ENCODE results near the gene SPRR3.

The SPRR3 gene

GRCh38 chr1:153049211-153049610, 47.7 kb downstream of the SPRR3 start:
- no peaks in the 10 kb centered on the region for H3K4me1 ChIP-seq (ENCODE audit: insufficient read depth, low read length, severe bottlenecking)
- H3K36me3 ChIP-seq (ENCODE audit: insufficient read depth, low read length) = no peaks in the 10 kb centered on the region
- no peak overlapping the region for H3K4me2 ChIP-seq (ENCODE audit: low read length)
- H3F3A ChIP-seq (ENCODE audit: insufficient read depth, low read length) = no peaks in the 10 kb centered on the region
- no peaks in the 10 kb centered on the region for H4K20me1 ChIP-seq (ENCODE audit: insufficient read depth, low read length)
- H3K9me2 ChIP-seq (ENCODE audit: low read depth, low read length) = no peaks in the 10 kb centered on the region
- no peak overlapping the region for H3K27ac ChIP-seq (ENCODE audit: low read depth, low read length, poor library complexity, severe bottlenecking)
- H2AFZ ChIP-seq (ENCODE audit: low read length) = no peak overlapping the region
- no peak overlapping the region for H3K9ac ChIP-seq (ENCODE audit: low read length)
- no peak overlapping the region for H3K4me3 ChIP-seq (ENCODE audit: low read depth, low read length, poor library complexity, severe bottlenecking)
- no peaks in the 10 kb centered on the region for H3K9me3 ChIP-seq (ENCODE audit: low read length)
- no peaks in the 10 kb centered on the region for H3K79me2 ChIP-seq (ENCODE audit: insufficient read depth, low read length)
- no peaks in the 10 kb centered on the region for H3K27me3 ChIP-seq (ENCODE audit: insufficient read depth, low read length)
- no peak for TF ChIP-seq CTCF (IDR thresholded peaks at IDR 0.05; ENCODE audit: low read length)
- TF ChIP-seq EZH2 (IDR thresholded peaks at IDR 0.05; ENCODE audit: borderline replicate concordance, low read length) = no peak

All from OCI-LY1 (cell line).